Measurements from ENCODE around the gene HSD17B10. TPM values are rescaled to one million over a fixed set of nuclear protein-coding genes. Genes with fewer than 3 reads are reported as not detected.

The HSD17B10 gene
- total and polyA plus RNA-seq, 2 of the 13 experiments (the other 11 are each of a cell fraction or from before 2014, with no cell fraction given): 68.7 to 84.7 TPM

DNA sequence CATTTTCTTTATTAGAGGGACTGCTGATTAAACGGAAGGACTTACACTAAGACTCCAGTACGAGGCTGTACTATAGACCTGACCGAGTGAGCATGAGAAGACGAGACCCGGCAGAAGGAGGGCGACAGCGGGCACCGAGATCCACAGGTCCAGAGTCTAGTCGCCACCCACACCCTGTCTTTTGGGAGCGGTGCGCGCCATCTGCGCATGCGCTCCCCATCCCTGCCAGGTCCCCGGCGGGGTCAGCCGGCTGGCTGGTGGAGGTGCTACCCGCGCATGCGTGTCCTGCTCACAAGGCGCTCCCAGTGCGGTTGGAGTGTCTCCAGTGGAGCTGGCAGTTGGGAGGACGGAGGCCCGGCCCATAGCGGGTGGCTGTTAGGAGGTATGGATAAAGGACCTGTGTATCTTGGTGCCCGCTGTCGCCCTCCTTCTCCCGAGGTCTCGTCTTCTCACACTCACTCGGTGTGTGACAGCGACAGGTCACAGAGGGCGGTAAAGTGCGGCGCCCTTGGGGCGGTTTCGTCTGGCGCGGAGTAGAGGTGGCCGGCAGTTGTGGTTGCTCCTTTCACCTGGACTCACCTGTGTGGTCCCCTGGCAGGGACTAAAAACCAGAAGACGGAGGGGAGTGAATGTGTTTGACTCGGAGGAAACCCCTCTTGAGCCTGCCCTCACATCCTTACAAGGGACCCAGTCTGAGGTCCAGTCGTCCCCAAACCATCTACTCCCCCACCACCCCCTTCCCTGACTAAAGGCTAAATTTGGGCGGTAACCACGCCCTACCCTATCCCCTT lies 7.6 kb upstream of the HSD17B10 start (continued):
- TF ChIP-seq ARID5B (CRISPR knock-in tag; IDR thresholded peaks at IDR 0.05): no peak
- TF ChIP-seq CREBL2 (CRISPR knock-in tag; IDR thresholded peaks at IDR 0.05; ENCODE audit: borderline replicate concordance): no peak
- no peak for TF ChIP-seq POLR2A (IDR thresholded peaks at IDR 0.05; ENCODE audit: insufficient read depth in 1 of 2, low read depth in 2 of 2, low read length in 2 of 2)
- no peak for TF ChIP-seq FUBP1 (CRISPR knock-in tag; IDR thresholded peaks at IDR 0.05; ENCODE audit: borderline replicate concordance)
- 0 out of 2 replicates have a peak, but pooled peaks have one; percentile 13 for TF ChIP-seq ZFY (CRISPR knock-in tag; IDR thresholded peaks at IDR 0.05)
- TF ChIP-seq SIN3A (IDR thresholded peaks at IDR 0.05; ENCODE audit: borderline replicate concordance, low read depth, low read length): no peak
- no peak for TF ChIP-seq HCFC1 (IDR thresholded peaks at IDR 0.05; ENCODE audit: low read depth, low read length)
- no peak for TF ChIP-seq ZNF784 (CRISPR knock-in tag; IDR thresholded peaks at IDR 0.05; ENCODE audit: borderline replicate concordance)
- no peak for TF ChIP-seq NCOA1 (CRISPR knock-in tag; IDR thresholded peaks at IDR 0.05)
- no peak for TF ChIP-seq KMT2B (CRISPR knock-in tag; IDR thresholded peaks at IDR 0.05)
- TF ChIP-seq SMYD3 (CRISPR knock-in tag; IDR thresholded peaks at IDR 0.05): no peak
- TF ChIP-seq MAZ (IDR thresholded peaks at IDR 0.05; ENCODE audit: borderline replicate concordance, low read depth, low read length): no peak
- TF ChIP-seq MAZ (CRISPR knock-in tag; IDR thresholded peaks at IDR 0.05; ENCODE audit: low read depth): 0 out of 2 replicates have a peak, but pooled peaks have one; percentile 30
- no peak for TF ChIP-seq ZSCAN25 (CRISPR knock-in tag; IDR thresholded peaks at IDR 0.05)
- no peak for TF ChIP-seq ZNF292 (CRISPR knock-in tag; IDR thresholded peaks at IDR 0.05; ENCODE audit: borderline replicate concordance, low read depth)
- no peak for TF ChIP-seq ZNF597 (CRISPR knock-in tag; IDR thresholded peaks at IDR 0.05)
- TF ChIP-seq POLR2G (IDR thresholded peaks at IDR 0.05; ENCODE audit: low read depth, low read length): 0 out of 2 replicates have a peak, but pooled peaks have one; percentile 28
- TF ChIP-seq TEAD3 (CRISPR knock-in tag; optimal IDR thresholded peaks at IDR 0.05; ENCODE audit: borderline replicate concordance): no peak
- TF ChIP-seq ZKSCAN5 (CRISPR knock-in tag; IDR thresholded peaks at IDR 0.05): no peak
- TF ChIP-seq ZNF503 (CRISPR knock-in tag; IDR thresholded peaks at IDR 0.05): no peak

Measured in HepG2 (cell line).